ENCODE data around the gene MLXIP. TPM values are rescaled to one million over a fixed set of nuclear protein-coding genes. Genes with fewer than 3 reads are reported as not detected.
"Not testable (repeated sequence)": the region's sequence is repeated elsewhere in the genome, so short reads cannot be mapped to it uniquely, and the experiment has no call there.

The MLXIP gene
- total RNA-seq, 1 donor from 2014 or later: 18.5 TPM

DNA sequence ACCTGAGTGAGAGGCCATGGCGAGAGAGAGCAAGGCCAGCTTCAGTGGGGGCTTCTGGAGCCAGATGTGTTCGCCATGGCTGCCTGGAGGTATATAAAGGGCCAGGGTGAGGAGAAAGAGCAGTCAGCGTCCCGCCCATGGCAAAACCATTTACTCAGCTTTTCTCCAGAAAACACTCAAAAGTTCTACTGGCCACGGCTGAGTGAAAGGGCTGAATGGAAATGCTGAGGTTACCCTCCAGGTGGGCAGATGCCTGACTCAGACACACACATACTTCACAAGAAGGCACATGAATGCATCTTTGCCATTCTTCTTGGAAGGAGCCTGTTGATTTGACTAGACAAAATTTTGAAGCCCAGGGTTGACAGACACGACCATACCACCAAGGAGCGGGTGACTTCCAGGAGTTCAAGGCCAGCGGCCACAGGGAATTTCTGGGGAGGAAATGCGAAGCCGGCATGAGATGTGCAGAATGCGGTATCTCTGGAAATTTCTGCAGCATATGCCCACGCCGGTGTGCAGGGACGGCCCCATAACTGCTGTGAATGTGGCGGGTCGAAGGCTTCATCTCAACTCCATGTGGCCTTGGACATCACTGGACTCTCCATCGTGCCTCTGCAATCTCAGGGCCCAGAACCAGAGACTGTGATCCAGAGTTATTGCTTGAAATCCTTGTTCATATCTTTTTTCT, 95.7 kb downstream of the MLXIP start, which contains the start of gene IL31:
IL31 (minus strand) TSS at position 67 of the 691 bp plus-strand sequence; CDS start at position 18, 49 bp downstream.
- TF ChIP-seq, protein P1, sequence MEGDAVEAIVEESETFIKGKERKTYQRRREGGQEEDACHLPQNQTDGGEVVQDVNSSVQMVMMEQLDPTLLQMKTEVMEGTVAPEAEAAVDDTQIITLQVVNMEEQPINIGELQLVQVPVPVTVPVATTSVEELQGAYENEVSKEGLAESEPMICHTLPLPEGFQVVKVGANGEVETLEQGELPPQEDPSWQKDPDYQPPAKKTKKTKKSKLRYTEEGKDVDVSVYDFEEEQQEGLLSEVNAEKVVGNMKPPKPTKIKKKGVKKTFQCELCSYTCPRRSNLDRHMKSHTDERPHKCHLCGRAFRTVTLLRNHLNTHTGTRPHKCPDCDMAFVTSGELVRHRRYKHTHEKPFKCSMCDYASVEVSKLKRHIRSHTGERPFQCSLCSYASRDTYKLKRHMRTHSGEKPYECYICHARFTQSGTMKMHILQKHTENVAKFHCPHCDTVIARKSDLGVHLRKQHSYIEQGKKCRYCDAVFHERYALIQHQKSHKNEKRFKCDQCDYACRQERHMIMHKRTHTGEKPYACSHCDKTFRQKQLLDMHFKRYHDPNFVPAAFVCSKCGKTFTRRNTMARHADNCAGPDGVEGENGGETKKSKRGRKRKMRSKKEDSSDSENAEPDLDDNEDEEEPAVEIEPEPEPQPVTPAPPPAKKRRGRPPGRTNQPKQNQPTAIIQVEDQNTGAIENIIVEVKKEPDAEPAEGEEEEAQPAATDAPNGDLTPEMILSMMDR (conservative IDR thresholded peaks at IDR 0.05; ENCODE audit: low read depth, low read length): no peak
- no peak for DNase-seq (ENCODE audit: low read depth)
- H3K4me3 ChIP-seq (ENCODE audit: low read depth, low read length): no peak within 1 kb of the TSS

DNA sequence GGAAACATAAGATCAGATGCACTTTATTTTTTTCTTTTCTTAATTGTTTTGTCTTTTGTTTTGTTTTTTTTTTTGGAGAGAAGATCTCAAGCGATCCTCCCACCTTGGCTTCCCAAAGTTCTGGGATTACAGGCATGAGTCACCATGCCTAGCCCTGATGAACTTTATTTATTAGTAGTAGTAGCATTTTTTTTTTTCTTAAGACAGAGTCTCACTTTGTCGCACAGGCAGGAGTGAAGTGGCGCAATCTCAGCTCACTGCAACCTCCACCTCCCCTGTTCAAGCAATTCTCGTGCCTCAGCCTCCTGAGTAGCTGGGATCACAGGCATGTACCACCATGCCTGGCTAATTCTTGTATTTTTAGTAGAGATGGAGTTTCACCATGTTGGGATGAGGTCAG, 97.9 kb downstream of the MLXIP start:
- DNase-seq (ENCODE audit: low read depth); H3K4me3 ChIP-seq (ENCODE audit: low read depth, low read length): not testable (repeated sequence)

DNA sequence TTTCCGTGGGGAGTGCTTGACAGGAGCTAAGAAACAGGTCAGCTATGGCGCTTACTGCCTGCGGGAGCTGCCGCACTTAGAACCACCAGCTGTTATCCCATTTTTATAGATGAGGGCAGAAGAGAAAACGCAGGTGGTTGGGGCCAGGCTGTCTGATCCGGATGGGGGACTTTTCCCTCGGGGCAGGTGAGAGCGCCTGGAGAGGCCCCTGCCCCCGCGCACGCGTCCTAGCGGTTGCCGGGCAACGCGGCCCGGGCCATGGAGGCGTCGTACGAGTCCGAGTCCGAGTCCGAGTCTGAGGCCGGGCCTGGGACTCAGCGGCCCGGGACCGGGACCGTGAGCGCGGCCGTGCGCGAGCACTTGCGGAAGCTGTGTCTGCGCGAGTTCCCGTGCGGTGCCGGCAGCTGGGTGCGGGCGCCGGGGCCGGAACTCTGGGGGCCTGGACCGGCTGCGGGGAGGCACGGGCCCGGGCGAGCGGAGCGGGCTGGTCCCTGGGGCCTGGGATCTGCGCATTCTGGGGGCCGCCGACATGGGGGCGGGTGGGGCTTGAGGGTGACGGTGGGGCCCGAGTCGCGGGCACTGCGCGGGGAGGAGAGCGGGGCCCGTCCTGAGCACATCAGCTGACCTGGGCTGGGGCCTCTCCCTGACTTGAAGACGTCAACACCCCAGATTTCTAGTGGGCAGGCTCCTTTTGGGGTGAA, 104.5 kb downstream of the MLXIP start, which contains the start of gene LRRC43:
LRRC43 (plus strand) TSS at position 237 of the 701 bp plus-strand sequence; CDS start at position 259, 22 bp downstream.
- peak within 1 kb of the TSS; percentile 55 for H3K4me3 ChIP-seq (ENCODE audit: low read depth, low read length)

DNA sequence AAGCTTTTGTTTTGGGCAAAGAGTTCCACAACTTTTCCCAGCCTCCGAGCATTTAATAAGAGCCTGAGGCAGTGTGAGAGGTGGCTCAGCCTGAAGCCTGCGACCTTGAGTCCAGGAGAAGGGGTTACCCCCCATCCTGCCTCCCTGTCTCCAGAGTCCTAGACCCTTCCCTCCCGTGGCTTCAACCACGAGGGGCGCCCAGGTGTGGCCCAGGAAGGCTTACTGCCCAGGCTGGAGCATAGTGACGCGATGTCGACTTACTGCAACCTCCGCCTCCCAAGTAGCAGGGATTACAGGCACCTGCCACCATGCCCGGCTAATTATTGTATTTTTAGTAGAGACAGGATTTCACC, 105.0 kb downstream of the MLXIP start:
- TF ChIP-seq, protein P1 (conservative IDR thresholded peaks at IDR 0.05; ENCODE audit: low read depth, low read length): no peak
- H3K4me3 ChIP-seq (ENCODE audit: low read depth, low read length): peak overlapping the region; percentile 55
- no peak for DNase-seq (ENCODE audit: low read depth)

More for the DNA sequence above, 104.5 kb downstream of the MLXIP start, which contains the start of gene LRRC43:
- TF ChIP-seq, protein P1 (conservative IDR thresholded peaks at IDR 0.05; ENCODE audit: low read depth, low read length): no peak
- no peak for DNase-seq (ENCODE audit: low read depth)

DNA sequence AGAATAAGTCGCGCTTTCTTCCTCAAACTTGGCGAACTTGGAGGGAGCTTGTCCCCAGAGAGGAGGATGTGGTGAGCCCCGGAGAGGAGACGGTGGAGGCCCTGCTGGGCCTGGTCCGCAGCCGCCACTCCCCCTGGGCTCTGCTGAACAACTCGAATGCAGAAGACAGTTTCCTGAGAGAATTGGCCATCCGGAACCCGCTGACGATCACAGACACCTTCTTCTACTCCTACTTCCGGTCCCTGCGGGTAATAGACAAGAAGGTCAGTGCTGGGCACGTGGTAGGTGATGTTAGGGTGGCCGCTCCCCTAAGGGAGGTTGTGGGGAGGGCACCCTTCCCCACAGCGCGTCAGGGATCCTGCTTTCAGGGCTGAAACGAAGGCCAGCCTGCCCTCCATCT, 106.0 kb downstream of the MLXIP start:
- DNase-seq (ENCODE audit: low read depth): no peak
- no peak overlapping the region for H3K4me3 ChIP-seq (ENCODE audit: low read depth, low read length)
- TF ChIP-seq, protein P1 (conservative IDR thresholded peaks at IDR 0.05; ENCODE audit: low read depth, low read length): no peak

DNA sequence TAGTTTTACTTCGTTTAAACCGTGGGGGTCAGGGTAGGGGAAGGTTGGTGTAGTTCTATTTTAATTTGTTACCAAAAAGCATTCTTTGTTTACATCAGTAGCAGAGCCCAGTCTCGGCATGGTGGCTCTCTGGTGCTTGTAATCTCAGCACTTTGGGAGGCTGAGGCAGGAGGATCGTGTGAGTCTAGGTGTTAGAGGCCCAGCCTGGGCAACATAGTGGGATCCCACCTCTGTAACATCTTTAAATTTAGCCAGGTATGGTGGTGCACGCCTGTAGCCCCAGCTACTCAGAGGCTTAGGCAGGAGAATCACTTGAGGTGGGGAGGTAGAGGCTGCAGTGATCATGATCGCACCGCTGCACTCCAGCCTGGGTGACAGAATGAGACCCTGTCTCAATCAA, 106.5 kb downstream of the MLXIP start:
- H3K4me3 ChIP-seq (ENCODE audit: low read depth, low read length): no peak overlapping the region
- no peak for DNase-seq (ENCODE audit: low read depth)
- TF ChIP-seq, protein P1 (conservative IDR thresholded peaks at IDR 0.05; ENCODE audit: low read depth, low read length): no peak

DNA sequence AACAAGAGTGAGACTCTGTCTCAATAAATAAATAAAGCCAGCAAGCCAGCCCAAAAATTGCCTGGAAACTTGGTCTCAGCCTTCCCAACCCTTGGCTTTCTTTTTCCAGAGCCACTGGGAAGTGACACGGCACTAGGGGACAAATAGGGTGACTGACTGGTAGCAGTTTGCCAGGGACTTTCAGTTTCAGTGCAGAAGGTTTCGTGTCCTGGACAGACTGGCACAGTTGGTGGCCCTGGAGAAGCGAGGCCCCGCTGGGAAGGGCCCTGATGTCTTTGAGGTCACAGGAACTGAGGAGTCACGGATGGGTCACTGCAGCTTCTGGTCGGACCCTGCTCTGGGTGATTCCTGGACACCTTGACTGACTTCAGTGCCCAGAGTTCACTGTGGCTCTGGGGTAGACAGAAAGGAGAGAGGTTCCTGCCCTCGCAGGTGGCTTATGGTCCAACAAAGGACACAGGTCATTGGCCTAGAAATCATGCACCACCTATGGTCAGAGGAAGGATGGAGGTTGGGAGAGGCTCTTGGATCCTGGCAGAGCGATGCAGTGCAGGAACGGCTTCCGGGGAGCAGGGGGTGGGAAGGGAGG, 107.0 kb downstream of the MLXIP start:
- no peak for DNase-seq (ENCODE audit: low read depth)
- TF ChIP-seq, protein P1 (conservative IDR thresholded peaks at IDR 0.05; ENCODE audit: low read depth, low read length): no peak
- H3K4me3 ChIP-seq (ENCODE audit: low read depth, low read length): no peak overlapping the region
